B cell (primary cell): Measurements from ENCODE around the gene ZNF19. TPM values are rescaled to one million over a fixed set of nuclear protein-coding genes. Genes with fewer than 3 reads are reported as not detected.

Experiments
- ATAC-seq: fragments of 200-7000 bp; cut with Tn5 transposase; one replicate; pipeline ENCODE4 v1.10.0; 2021; ENCODE audit warnings: low read depth, mild to moderate bottlenecking, moderate number of reproducible peaks, moderate library complexity
- CTCF ChIA-PET: fragments of 350-600 bp; sonication (Branson Sonifier 250); formaldehyde crosslinking; loops from one replicate; lab custom pipeline; 2021; ENCODE audit warnings: antibody characterized with exemption, inconsistent platforms; lab: Charles Lee
- POLR2A ChIA-PET: fragments of 350-600 bp; sonication (Branson Sonifier 250); formaldehyde crosslinking; loops from one replicate; lab custom pipeline; 2021; ENCODE audit warnings: antibody characterized with exemption; lab: Charles Lee
- DNase-seq: peaks from one replicate; pipeline ENCODE4 v3.0.0; 2013
- H2AFZ ChIP-seq: 2 replicates; pipeline ENCODE4 v1.6.1; 2012; ENCODE audit warnings: mild to moderate bottlenecking, low read depth, low read length; ENCODE audit not compliant: insufficient read depth, poor library complexity, severe bottlenecking
- H3K27ac ChIP-seq, 2 donors: 1 replicate in 1 of 2; 2 replicates in 1 of 2; pipeline ENCODE4 v1.5.1; 2012 to 2013; ENCODE audit warnings: low read length in 2 of 2, mild to moderate bottlenecking in 2 of 2, moderate library complexity in 1 of 2
- H3K27me3 ChIP-seq, 4 experiments: fragments of 200-600 bp in 1 of 4; sonication (generic) in 1 of 4; replicated peaks in 1 of 4; 1 replicate in 2 of 4; 2 replicates in 2 of 4; pipeline versions ENCODE4 v1.6.1 to v1.7.0; 2013 to 2016; ENCODE audit warnings: low read length in 3 of 4, mild to moderate bottlenecking in 2 of 4, mixed read lengths in 1 of 4, moderate library complexity in 1 of 4; ENCODE audit not compliant: insufficient read depth in 4 of 4, control insufficient read depth in 3 of 4; ENCODE audit errors: control extremely low read depth in 1 of 4
- H3K36me3 ChIP-seq, 2 experiments: replicated peaks in 1 of 2; 1 replicate in 1 of 2; 2 replicates in 1 of 2; pipeline versions ENCODE4 v1.6.1 to v1.7.1; 2013; ENCODE audit warnings: low read length in 1 of 2; ENCODE audit not compliant: insufficient read depth in 2 of 2, control insufficient read depth in 1 of 2; ENCODE audit errors: control extremely low read depth in 1 of 2, extremely low read depth in 1 of 2
- H3K4me1 ChIP-seq, 2 donors: fragments of 200-600 bp in 1 of 2; sonication (generic) in 1 of 2; 1 replicate in 1 of 2; 2 replicates in 1 of 2; pipeline versions ENCODE4 v1.5.1 to v1.6.1; 2013 to 2017; ENCODE audit warnings: low read length in 2 of 2; ENCODE audit not compliant: control insufficient read depth in 2 of 2, insufficient read depth in 2 of 2
- H3K4me2 ChIP-seq: replicated peaks from 2 replicates; pipeline ENCODE3; 2012; ENCODE audit warnings: mild to moderate bottlenecking, low read depth, low read length; ENCODE audit not compliant: poor library complexity, severe bottlenecking
- H3K4me3 ChIP-seq, 5 experiments: fragments of 200-600 bp in 1 of 5; sonication (generic) in 1 of 5; 1 replicate in 3 of 5; 2 replicates in 2 of 5; pipeline versions ENCODE4 v1.5.1 to v1.7.0; 2011 to 2016; ENCODE audit warnings: low read length in 4 of 5, mild to moderate bottlenecking in 4 of 5, low read depth in 2 of 5, control low read depth in 1 of 5, moderate library complexity in 1 of 5; ENCODE audit not compliant: insufficient read depth in 1 of 5; ENCODE audit errors: control extremely low read depth in 1 of 5, extremely low read depth in 1 of 5
- H3K79me2 ChIP-seq: fragments of 200-600 bp; sonication (generic); one replicate; pipeline ENCODE4 v1.6.0; 2016; ENCODE audit warnings: low read length; ENCODE audit not compliant: control insufficient read depth, insufficient read depth
- H3K9ac ChIP-seq: fragments of 200-600 bp; sonication (generic); 2 replicates; pipeline ENCODE4 v1.6.1; 2017; ENCODE audit warnings: mild to moderate bottlenecking, low read length, moderate library complexity
- H3K9me3 ChIP-seq, 3 donors: one replicate each; pipeline versions ENCODE4 v1.6.1 to v1.7.1; 2013; ENCODE audit warnings: low read length in 2 of 3; ENCODE audit not compliant: control insufficient read depth in 2 of 3, insufficient read depth in 1 of 3; ENCODE audit errors: control extremely low read depth in 1 of 3
- H4K20me1 ChIP-seq: 2 replicates; pipeline ENCODE4 v1.6.0; 2012; ENCODE audit warnings: mild to moderate bottlenecking, low read length; ENCODE audit not compliant: insufficient read depth, control insufficient read depth, poor library complexity, severe bottlenecking
- H3K27ac Mint-ChIP-seq: one replicate; pipeline ENCODE4 v1.8.0; 2021; ENCODE audit warnings: mixed read lengths
- H3K27me3 Mint-ChIP-seq: one replicate; pipeline ENCODE4 v1.8.0; 2021; ENCODE audit warnings: mixed read lengths
- H3K4me1 Mint-ChIP-seq: one replicate; pipeline ENCODE4 v1.8.0; 2021; ENCODE audit warnings: mixed read lengths
- H3K4me3 Mint-ChIP-seq: one replicate; pipeline ENCODE4 v1.8.0; 2021; ENCODE audit warnings: mixed read lengths
- H3K9me3 Mint-ChIP-seq: one replicate; pipeline ENCODE4 v1.8.0; 2022; ENCODE audit warnings: mixed read lengths; ENCODE audit not compliant: insufficient read depth
- EZH2 ChIP-seq: IDR thresholded peaks from 2 replicates; pipeline ENCODE4 v1.6.1; 2012; ENCODE audit warnings: borderline replicate concordance, low read depth, mild to moderate bottlenecking, moderate library complexity, low read length; ENCODE audit not compliant: insufficient read depth, poor library complexity, severe bottlenecking
- WGBS: methylation state at CpG from one replicate; pipeline ENCODE4 v1.1.5; 2013; ENCODE audit warnings: missing lambda C conversion rate; ENCODE audit not compliant: insufficient coverage; 5-methylcytosine and 5-hydroxymethylcytosine counted together
- intact Hi-C: fragments of 100-400 bp; cut with micrococcal nuclease; formaldehyde crosslinking; loops from one replicate; pipeline ENCODE4 v1.10.0; 2022
- polyA plus RNA-seq: library from polyadenylated mRNA; depleted of rRNA; stranded (reverse); fragments of >200 nt; gene quantifications from 2 replicates; pipeline ENCODE4 v1.2.3, GENCODE V29; 2012
- total RNA-seq, 2 donors: library from RNA; stranded (reverse); fragments of 120-200 nt in 1 of 2; gene quantifications; 1 replicate in 1 of 2; 2 replicates in 1 of 2; pipeline versions ENCODE4 v1.2.3 to v1.2.4, GENCODE V29; 2013 to 2022
- TF ChIP-seq, protein P1 (sequence below): fragments of 200-600 bp; IDR thresholded peaks from one replicate; pipeline ENCODE4 v1.8.0; 2022; ENCODE audit warnings: antibody characterized with exemption, mild to moderate bottlenecking

Gene ZNF19
- total and polyA plus RNA-seq, 2 donors (not counting 1 experiment from before 2014, with no cell fraction given) = 2.4 to 12.6 TPM

DNA sequence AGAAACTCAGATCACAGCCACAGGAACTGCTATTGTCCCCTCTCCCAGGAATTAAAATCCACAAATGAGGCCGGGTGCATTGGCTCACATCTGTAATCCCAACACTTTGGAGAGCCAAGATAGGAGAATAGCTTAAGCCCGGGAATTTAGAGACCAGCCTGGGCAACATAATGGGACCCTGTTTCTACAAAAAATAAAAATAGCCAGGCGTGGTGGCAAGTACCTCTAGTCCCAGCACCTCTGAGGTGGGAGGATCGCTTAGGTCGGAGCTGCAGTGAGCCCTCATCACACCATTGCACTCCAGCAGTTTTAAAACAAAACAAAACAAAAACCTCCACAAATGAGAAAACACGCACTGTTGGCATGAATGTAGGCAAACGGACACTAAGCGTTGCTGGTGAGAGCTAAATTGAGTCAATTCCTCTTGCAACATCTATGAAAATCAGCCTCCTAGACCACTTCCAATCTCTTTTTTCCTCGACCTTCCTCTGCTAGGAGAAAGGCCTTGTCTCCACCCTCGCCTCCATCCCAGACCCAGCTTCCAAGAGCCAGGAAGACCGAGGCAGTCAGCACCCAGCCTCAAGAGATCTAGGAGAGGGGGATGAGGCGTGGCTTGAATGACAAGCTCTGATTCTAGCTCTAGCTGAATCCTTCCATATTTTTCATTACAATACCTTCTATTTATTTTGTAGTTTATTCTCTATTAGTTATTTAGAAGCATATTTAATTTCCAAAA is 62.1 kb downstream of the ZNF19 start:
- Mint-ChIP-seq H3K4me1 (peaks cover 4% of the 10 kb centered on the region), H3K4me3 (no peak overlapping the region), H3K27ac (no peak overlapping the region), H3K9me3 (no peaks in the 10 kb centered on the region), H3K27me3 (peaks cover 54% of the 10 kb centered on the region)
- DNase-seq = no peak
- WGBS = 56% methylated on average over 8 of the region's 12 CpGs
- no peaks in the 10 kb centered on the region for H4K20me1 ChIP-seq
- peaks cover 0 to 18% (median 0%) of the 10 kb centered on the region in 3 donors for H3K9me3 ChIP-seq
- CTCF ChIA-PET = interaction anchor here (0.9 to 1.7 kb wide), 2 partner anchors 9 to 14 kb away, joined by 3 to 5 read pairs; no protein-coding TSS in a partner anchor
- peaks cover 0 to 41% (median 8%) of the 10 kb centered on the region in 4 experiments for H3K27me3 ChIP-seq
- no peak overlapping the region for H3K9ac ChIP-seq
- TF ChIP-seq, protein P1, sequence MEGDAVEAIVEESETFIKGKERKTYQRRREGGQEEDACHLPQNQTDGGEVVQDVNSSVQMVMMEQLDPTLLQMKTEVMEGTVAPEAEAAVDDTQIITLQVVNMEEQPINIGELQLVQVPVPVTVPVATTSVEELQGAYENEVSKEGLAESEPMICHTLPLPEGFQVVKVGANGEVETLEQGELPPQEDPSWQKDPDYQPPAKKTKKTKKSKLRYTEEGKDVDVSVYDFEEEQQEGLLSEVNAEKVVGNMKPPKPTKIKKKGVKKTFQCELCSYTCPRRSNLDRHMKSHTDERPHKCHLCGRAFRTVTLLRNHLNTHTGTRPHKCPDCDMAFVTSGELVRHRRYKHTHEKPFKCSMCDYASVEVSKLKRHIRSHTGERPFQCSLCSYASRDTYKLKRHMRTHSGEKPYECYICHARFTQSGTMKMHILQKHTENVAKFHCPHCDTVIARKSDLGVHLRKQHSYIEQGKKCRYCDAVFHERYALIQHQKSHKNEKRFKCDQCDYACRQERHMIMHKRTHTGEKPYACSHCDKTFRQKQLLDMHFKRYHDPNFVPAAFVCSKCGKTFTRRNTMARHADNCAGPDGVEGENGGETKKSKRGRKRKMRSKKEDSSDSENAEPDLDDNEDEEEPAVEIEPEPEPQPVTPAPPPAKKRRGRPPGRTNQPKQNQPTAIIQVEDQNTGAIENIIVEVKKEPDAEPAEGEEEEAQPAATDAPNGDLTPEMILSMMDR = no peak
- TF ChIP-seq EZH2 = no peak
- H3K4me1 ChIP-seq = peaks cover 0 to 4% of the 10 kb centered on the region in 2 donors
- no peak overlapping the region for H3K27ac ChIP-seq
- no peak overlapping the region for H3K4me2 ChIP-seq
- POLR2A ChIA-PET = no interaction called here
- ATAC-seq = no peak
- H3K4me3 ChIP-seq = no peak overlapping the region
- no peak overlapping the region for H2AFZ ChIP-seq
- H3K79me2 ChIP-seq = no peaks in the 10 kb centered on the region
- H3K36me3 ChIP-seq = no peaks in the 10 kb centered on the region
- intact Hi-C loops = no loop called here
